Sciatic nerve (tissue), 2 donors: ENCODE measurements around the gene KIF7. TPM values are rescaled to one million over a fixed set of nuclear protein-coding genes. Genes with fewer than 3 reads are reported as not detected.
"Not testable (repeated sequence)": the region's sequence is repeated elsewhere in the genome, so short reads cannot be mapped to it uniquely, and the experiment has no call there.

Source experiments
- ATAC-seq: fragments of 200-7000 bp; cut with Tn5 transposase; one replicate; pipeline ENCODE4 v1.9.1; 2020; ENCODE audit warnings: mild to moderate bottlenecking, moderate library complexity
- DNase-seq: peaks from one replicate; pipeline ENCODE4 v3.0.0-alpha.2; 2020; ENCODE audit warnings: low spot score
- intact Hi-C: fragments of 100-400 bp; cut with DNase I; formaldehyde crosslinking; loops from one replicate; pipeline ENCODE4 v1.14.2; 2022
- total RNA-seq: library from RNA; stranded (reverse); fragmentation: NEBNext Ultra II Directional; extraction: Animal tissue kit (Norgen Biotek cat#: 25700); gene quantifications from one replicate; pipeline ENCODE4 v1.2.1, GENCODE V29; 2021
- donor health status: DM: no; HTN: no; CAD: no.
- donor health status: DM: no; HTN: no; CAD: no.

The KIF7 gene
- total RNA-seq, 1 donor from 2014 or later = 9.2 TPM

- intact Hi-C loops = no loop called here
- no peak for DNase-seq
- ATAC-seq = no peak
Observed at GRCh38 chr15:89628301-89628700, 27.0 kb downstream of the KIF7 start.

GRCh38 chr15:89627256-89627970, 27.9 kb downstream of the KIF7 start:
- no peak for DNase-seq
- intact Hi-C loops = no loop called here
- ATAC-seq = no peak

GRCh38 chr15:89625716-89626115, 29.6 kb downstream of the KIF7 start:
- no peak for ATAC-seq
- intact Hi-C loops = no loop called here
- DNase-seq = no peak

GRCh38 chr15:89623165-89623564, 32.1 kb downstream of the KIF7 start:
- intact Hi-C loops = no loop called here
- ATAC-seq = no peak

GRCh38 chr15:89621547-89621946, 33.7 kb downstream of the KIF7 start:
- no peak for ATAC-seq
- intact Hi-C loops = no loop called here

More at GRCh38 chr15:89623165-89623564, 32.1 kb downstream of the KIF7 start:
- DNase-seq = no peak

GRCh38 chr15:89616228-89616627, 39.0 kb downstream of the KIF7 start:
- intact Hi-C loops = no loop called here
- DNase-seq (no peak), ATAC-seq (no peak)

More at GRCh38 chr15:89621547-89621946, 33.7 kb downstream of the KIF7 start:
- no peak for DNase-seq

GRCh38 chr15:89615135-89615534, 40.1 kb downstream of the KIF7 start:
- DNase-seq = no peak
- ATAC-seq = no peak
- intact Hi-C loops = no loop called here

GRCh38 chr15:89614164-89614563, 41.1 kb downstream of the KIF7 start:
- ATAC-seq (no peak), DNase-seq (no peak)
- intact Hi-C loops = no loop called here

- DNase-seq (no peak), ATAC-seq (no peak)
- intact Hi-C loops = no loop called here
Observed at GRCh38 chr15:89613031-89613430, 42.2 kb downstream of the KIF7 start.

- intact Hi-C loops = no loop called here
- no peak for DNase-seq
- ATAC-seq = no peak
Observed at GRCh38 chr15:89611317-89611716, 44.0 kb downstream of the KIF7 start.

GRCh38 chr15:89599021-89599420, 56.2 kb downstream of the KIF7 start:
- intact Hi-C loops = no loop called here
- DNase-seq (no peak), ATAC-seq (no peak)

GRCh38 chr15:89593018-89593417, 62.2 kb downstream of the KIF7 start:
- ATAC-seq = no peak
- no peak for DNase-seq
- intact Hi-C loops = no loop called here

GRCh38 chr15:89591834-89592233, 63.4 kb downstream of the KIF7 start:
- intact Hi-C loops = no loop called here
- ATAC-seq (no peak), DNase-seq (no peak)

GRCh38 chr15:89587955-89588354, 67.3 kb downstream of the KIF7 start:
- intact Hi-C loops = no loop called here

GRCh38 chr15:89586651-89587050, 68.6 kb downstream of the KIF7 start:
- intact Hi-C loops = no loop called here
- no peak for DNase-seq
- no peak for ATAC-seq

More at GRCh38 chr15:89587955-89588354, 67.3 kb downstream of the KIF7 start:
- ATAC-seq = no peak
- no peak for DNase-seq

GRCh38 chr15:89580747-89581146, 74.5 kb downstream of the KIF7 start:
- ATAC-seq, intact Hi-C loops, DNase-seq: not testable (repeated sequence)

- intact Hi-C loops = no loop called here
- ATAC-seq (no peak), DNase-seq (no peak)
Observed at GRCh38 chr15:89578146-89578545, 77.1 kb downstream of the KIF7 start.
